Activated CD4-positive, alpha-beta T cell treated with anti-CD3 and anti-CD28 coated beads, Interleukin-2, amount 50 U/mL, for 24 hours (primary cell): ENCODE results near the gene RPL37A.

Experiments
- DNase-seq, 2 donors: peaks; one replicate each; pipeline ENCODE4 v3.0.0-alpha.2; 2020; ENCODE audit warnings: low read depth in 1 of 2, low spot score in 1 of 2

Gene RPL37A

DNA sequence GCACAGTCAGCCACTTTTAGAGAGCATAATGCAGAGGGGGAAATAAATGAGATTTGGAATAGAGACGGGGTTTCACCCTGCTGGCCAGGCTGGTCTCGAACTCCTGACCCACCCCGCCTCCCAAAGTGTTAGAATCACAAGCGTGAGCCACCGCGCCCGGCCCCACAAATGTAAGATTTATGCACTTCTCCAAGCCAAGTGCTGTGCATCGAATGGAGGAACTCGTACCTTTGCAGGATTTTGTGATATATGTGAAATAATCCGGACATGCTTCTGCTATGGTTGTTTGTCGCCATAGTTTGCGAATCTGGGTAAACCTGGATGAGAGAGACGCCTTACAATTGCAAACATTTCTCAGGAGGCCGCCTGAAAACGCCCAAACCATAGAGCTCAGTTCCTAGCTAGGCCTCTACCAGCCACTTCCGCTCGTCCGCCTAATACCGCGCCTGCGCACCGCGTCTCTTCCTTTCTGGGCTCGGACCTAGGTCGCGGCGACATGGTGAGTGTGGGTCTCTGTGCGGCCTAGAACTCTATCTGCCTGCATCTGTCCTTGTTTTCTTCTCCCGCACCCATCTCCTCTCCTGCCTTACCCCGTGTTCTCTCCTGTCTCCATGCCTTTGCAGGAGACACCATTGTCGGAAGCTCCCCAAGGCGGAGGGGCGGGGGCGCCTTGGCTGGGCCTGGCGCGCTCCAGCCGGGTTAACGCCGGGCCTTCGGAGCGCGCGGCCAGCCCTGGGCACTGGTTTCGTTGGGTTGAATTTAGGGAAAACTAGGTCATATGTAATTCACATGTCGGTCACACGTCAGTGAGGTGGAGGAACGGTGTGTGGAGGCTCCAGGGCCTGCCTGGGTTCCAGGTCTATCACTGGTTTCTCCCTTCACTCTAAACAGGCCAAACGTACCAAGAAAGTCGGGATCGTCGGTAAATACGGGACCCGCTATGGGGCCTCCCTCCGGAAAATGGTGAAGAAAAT, at the start of gene RPL37A:
Gene RPL37A (plus strand): TSS at position 466 of the 974 bp plus-strand sequence. CDS start 31 bp downstream, at position 497.
- peak; percentile 78 to 90 for DNase-seq

DNA sequence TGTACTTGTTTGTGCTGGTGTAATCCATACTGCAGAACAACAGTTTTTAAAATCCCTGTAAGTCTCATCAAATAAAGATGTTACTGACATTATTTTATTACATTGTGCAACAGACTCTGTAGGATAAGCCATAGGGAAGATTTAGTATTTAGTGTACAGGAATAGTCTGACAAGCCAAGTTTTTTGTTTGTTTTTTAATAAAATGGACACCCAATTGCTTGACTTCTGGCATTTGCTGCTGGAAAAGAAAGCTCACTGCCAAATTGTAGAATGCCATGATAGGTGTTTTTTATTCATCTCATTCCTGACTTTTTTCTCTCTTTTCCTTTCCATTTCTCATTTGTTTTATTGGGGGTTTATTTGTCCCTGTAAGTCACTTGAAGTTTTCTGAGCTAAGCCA, 48.3 kb upstream of the RPL37A start:
- DNase-seq: no peak

DNA sequence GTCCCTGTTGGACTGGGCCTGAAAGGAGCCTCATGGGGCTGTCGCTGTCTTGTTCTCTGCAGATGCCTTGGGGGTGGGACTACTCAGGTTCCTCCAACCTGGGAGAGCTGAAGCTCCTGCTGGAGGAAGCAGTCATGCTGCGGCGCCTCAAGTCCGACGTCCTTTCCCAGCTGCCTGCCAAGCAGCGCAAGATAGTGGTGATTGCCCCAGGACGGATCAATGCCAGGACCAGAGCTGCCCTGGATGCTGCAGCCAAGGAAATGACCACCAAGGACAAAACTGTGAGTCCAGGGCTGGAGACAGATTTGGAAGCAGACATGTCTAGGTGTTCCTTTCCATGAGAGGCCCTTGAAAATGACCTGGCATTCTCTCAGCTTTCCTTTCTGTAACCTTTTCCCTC, 47.9 kb upstream of the RPL37A start:
- no peak for DNase-seq

DNA sequence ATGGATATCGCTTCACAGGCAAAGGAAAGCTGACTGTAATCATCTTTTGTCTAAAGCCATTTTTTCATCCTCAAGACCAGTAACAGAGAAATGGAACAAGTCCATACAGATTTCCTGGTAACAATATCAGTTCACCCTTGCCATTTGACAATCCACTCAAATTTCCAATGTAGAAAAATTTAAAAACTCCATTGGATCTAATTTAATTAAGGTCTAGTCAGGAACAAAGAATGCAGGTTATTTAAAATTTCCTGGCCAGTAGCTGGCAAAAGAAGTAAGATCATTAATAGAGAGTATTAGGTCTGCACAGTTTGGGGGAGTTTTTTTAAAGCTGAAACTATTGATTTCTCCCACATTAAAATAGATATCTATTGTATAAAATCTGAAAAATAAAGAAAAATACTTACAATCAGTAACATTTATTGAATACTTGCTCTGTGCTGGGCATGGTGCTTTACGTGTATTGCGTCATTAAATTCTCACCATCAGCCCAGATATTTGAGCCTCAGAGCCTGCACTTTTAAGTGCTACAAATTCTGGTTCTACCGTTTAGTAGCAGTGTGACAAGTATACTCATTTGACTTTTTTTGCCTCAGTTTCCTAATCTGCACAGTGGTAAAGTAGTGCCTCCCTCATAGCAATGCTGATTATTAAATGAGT, 44.6 kb upstream of the RPL37A start:
- no peak for DNase-seq

DNA sequence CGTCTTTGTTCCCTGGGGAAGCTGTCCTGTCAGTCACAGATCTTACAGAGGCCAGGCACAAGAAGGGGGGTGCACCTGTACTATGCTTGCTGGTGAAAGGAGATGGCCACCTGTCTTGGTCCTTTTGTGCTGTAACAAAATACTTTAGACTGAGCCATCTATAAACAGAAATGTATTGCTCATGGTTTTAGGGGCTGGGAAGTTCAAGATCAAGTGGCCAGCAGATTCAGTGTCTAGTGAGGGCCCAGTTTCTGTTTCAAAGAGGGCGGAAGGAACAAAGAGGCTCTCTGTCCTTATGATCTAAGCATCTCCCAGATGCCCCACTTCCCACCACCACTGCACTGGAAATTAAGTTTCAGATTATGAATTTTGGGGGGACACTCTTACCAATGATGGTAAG, 35.5 kb upstream of the RPL37A start:
- DNase-seq: no peak

DNA sequence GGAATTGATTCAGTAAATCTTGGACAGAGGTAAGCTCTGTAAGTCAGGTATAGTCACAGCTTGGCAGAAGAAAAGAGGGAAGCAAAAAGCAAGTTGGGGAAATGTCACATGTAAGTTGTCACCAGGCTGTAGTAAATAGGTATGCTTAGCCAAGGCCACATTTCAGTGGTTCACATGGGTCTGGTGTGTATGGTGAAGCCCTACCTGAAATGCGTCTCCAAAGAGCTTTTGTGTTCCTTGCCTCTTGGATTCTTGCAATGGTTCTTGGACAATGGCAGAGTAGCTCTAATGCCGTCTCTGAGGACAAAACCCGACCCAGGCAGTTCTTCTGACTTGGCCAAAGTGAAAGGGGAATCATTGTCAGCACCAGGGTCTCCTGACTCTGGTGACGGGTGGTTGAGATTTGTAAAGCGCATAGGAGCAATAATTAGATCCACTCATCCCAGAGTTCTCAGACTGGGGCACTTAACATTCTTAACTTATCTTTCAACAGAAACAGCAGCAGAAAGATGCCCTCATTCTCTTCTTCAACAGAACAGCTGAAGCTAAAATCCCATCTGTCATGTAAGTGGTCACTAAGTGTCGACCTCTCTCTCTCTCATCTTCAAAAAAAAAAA, 34.4 kb upstream of the RPL37A start:
- no peak for DNase-seq

DNA sequence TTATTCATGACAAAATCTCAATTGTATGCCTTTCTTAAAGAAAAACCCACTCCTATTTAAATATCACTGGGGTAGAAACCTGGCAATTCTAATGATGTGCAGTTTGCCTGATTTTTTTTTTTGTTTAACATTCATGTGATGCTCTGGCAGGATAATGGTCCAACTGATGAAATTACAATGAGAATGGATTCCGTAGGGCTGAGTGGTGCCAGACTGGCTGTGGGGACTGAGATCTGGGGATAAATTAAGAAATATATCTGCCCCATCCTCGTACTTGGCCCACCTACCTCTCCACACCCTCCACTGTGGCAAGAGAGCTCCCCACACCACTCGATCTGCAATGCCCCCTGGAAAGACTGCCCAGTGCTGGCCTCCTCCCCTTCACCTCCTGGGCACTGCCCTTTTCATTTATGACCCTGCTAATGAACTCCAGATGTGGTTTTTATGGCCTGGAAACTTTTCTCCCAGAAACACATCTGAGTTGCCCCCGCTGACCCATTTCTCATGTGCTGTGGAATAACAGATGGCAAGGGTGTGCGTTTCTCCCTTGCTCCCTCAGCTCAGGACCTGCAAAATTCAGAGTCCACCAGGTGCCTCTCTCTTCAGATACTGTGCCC, 33.0 kb upstream of the RPL37A start:
- no peak for DNase-seq

DNA sequence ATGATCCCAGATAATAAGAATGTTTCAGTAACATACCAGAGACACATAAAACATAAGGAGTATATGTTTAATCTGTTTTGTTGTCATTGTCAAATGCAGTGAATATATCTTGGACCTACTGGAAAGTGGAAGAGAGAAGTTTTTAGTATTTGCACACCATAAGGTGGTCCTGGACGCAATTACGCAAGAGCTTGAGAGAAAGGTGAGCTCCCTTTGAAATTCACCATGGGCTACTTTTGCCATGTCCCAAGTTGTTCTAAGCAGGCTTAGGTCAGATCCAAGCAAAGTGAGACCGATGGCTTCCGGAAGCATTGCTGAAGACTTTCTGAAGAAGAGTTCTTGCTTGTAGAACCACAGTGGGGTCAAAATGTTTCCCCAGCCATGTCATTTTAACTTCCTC, 30.8 kb upstream of the RPL37A start:
- no peak for DNase-seq

DNA sequence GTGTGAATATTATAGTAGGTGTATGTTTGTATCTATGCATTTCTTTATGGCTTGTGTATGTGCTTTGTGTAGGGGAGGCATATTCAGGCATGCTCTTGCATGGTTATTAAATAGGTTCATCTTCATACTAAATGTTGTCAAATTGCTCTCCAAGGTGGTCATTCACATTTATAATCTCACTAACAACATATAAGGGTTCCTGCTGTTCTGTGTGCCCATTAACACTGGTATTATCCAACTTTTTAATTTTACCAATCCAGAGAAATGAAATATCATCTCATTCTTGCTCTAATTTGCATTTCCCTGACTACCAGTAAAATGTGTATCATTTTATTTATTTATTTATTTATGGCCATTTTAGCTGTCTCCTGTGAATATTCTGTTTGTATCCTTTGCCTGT, 29.0 kb upstream of the RPL37A start:
- no peak for DNase-seq

DNA sequence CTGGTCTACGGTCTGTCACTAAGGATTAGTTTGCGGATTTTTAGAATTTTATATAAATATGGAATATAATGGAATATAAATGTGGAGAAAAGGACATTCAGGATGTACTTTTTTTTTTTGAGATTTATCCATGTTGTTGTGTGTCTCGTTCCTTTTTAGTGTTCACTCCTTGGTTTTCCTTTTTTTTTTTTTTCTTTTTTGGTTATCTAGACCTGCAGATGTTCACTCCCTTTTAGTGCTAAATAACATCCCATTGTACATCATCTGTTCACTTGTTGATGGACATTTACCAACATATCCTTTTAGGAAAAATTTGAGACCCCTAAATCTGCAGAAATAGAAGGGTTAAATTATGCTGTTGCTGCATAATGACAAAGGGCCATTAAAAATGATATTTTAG, 25.5 kb upstream of the RPL37A start:
- no peak for DNase-seq

DNA sequence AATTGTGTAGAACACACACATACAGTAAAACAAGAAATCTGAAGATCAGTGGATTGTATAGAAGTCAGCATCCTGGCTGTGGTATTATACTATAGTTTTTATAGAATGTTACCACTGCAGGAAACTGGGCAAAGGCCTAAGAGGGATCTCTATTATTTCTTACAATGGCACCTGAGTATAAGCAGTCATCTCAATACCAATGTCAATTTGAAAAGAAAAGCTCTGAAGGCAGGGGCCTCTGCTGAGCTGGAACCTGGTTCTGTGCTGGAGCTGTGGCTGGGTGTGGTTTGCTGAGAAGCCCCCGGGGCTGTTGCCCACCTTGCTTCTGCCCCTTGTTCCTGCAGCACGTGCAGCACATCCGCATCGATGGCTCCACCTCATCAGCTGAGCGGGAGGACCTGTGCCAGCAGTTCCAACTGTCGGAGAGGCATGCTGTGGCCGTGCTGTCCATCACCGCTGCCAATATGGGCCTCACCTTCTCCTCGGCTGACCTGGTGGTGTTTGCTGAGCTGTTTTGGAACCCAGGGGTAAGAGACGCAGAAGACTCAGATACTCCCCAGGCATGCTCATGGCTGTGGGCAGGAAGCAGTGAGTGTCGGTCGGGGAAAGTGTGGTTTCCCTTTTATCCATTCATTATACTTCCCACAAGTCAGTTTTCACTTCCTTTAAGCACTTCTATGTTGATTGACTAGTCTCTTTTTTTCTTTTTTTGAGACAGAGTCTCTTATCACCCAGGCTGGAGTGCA, 23.5 kb upstream of the RPL37A start:
- DNase-seq: no peak

DNA sequence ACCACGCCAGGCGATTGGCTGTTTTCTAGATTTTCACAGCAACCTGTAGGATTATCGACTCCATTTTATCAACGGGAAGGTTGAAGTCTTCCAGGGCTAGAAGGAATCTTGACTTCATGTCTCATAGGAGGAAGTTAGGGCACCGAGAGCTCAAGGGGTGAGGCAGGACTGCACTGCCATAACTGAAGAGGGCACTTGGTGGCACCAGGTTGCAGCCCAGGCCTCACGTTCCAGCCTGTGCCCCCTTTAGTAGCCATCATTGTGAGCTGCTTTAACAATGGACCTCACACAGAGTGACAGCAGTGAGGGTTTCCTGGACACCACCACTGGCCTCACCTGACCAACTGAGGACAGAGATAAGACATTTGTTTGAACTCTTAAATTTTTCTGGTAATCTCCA, 22.9 kb upstream of the RPL37A start:
- DNase-seq: no peak

DNA sequence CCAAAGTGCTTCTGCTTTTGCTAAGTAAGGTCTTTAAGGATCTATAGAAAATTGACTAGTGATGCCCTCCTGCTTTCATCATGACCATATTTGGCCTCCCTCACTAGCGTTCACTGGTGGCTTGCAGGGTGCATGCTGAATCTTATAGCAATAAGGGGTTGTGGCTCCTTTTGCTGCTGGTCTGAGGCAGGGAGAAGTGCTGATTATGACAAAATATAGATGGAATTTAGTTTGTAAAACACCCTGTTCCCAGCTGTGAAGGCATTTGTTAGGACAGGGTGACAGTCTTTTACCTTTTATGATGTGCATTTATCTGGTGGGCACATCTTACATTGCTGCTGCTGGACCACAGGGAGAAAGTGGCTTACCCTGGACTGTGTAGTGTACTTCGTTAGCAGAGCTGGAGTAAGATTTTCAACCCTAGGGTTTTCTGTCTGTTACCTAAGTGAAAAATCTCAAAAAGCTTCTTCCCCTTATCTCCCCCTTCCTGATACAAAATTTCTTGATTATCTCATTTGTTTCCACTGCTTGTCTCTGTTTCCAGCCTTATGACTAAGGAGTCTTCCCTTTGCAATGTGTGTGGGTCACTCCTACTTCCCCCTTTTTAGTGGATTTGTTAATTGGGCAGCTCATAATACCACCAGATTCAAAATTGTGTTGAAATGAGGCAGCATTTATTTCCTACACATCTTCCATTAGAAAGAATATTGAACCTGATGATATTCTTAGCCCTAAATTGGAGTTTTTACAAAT, 21.2 kb upstream of the RPL37A start:
- no peak for DNase-seq

DNA sequence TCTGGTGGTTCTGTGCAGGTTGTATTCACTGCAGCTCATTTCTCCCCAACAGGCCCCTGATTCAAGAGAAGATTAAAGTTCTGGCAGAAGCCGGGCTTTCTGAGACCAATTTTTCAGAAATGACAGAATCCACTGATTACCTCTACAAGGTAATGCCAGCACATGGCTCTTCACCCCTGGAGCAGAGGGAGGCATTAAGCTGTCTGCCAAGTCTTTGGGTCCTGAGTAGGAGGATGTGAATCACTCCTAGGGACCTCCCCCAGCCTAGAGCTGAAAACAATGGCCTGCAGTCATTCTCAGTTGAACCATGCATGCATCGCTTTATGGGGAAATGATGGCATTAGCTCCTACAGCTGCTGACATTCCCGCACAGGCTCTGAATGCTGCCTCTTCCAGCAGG, 20.5 kb upstream of the RPL37A start:
- DNase-seq: no peak

DNA sequence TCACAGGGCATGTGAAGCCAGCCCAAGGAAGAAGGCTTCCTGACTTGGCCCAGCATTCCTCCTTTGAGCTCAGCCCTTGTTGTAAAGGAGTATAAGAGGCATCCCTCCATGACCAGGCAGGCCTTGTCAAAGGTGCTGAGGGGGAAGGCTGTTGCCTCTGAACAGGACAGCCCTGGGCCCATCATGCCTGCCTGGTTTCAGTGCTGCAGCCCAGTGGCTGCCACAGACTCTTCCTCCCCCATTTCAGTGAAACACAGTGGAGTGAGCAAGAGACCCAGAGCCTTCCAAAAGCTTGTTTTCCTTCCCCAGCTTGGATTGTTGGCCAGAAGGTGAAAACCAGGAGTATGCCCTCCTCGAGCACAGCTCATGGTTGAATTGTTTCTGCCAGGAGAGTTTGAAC, 19.9 kb upstream of the RPL37A start:
- DNase-seq: no peak

DNA sequence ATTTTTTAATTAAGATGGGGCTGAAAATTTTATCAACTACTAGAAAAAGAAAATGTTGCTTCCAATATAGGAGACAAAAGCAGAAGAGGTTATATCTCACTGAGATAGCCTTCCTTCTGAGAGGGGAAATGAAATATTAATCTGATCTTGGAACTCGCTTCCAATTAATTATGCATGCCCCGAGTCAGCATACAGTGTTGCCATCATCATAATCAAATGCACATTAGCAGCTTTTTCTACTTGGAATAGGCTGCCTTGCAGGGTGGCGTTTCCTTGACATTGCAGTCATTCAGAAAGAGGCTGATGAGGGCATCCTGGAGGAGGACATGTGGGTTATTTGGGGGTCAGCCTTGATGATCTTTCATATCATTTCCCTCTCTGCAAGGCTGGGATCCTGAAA, 18.4 kb upstream of the RPL37A start:
- DNase-seq: no peak

DNA sequence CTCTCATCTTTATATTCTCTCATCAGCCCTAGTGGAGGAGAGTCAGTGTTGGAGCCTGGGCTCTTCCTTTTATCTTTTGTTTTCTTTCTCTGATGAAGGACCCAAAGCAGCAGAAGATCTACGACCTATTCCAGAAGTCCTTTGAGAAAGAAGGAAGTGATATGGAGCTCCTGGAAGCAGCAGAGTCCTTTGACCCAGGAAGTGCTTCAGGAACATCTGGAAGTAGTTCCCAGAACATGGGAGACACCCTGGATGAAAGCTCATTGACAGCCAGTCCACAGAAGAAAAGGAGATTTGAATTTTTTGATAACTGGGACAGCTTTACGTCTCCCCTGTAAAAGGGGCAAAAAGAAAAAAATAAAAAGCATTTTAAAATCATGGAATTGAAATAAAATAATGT, 16.0 kb upstream of the RPL37A start:
- no peak for DNase-seq

DNA sequence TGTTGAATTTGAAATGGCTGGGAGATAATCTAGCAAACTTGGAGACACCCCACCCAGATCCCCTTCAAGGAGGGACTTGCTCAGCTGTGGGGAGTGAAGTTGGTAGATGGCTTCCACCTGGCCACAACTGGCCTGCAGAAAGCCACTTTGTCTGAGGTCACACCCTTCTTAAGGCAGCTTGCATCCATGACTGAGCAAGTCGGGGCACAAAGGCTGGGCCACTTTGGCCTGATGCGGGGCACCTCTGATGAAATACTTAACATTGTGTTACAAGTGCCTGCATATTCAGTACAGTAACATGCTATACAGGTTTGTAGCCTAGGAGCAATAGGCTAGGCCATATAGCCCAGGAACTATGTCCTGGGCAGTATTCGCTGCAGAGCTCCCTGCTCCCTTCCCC, 13.4 kb upstream of the RPL37A start:
- no peak for DNase-seq

DNA sequence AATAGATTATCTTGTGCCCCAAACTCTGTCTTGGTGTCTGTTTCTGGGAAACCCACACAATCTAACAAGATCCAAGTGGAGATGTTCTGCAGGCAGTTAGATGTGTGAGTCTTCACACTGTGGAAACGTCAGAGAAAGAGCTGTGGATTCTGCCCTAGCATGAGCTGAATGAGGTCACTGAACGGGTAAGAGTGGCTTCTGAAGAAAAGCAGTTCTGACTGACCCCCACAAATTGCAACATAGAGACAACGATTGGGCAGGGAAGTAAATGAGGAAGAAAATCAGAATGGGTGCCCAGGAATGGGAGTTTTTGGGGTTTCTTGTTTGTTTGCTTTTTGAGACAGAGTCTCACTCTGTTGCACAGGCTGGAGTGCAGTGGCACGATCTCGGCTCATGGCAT, 12.9 kb upstream of the RPL37A start:
- DNase-seq: no peak

DNA sequence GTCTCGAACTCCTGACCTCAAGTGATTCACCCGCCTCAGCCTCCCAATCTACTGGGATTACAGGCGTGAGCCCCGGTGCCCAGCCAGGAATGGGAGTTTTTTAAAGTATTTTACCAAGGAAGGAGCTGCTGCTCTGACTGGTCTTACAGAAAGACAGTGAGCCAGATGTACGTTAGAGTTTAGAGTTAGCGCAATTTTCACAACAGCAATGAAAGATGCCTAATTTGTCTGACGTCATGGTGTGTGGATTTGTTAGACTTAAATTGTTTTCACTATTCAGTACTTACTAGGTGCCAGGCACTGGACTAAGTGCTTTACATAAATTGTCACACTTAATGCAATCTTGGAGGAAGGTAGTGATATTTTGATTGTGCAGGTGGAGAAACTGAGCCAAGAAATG, 12.4 kb upstream of the RPL37A start:
- DNase-seq: no peak
